HEK293 (cell line): ENCODE results near the gene FOXP4.
A peak's percentile ranks its signal among the peaks of the same experiment; 100 is the strongest.

Experiments used
- CTCF ChIA-PET: fragments of 350-600 bp; formaldehyde crosslinking; extraction: SDS; loops from one replicate; lab custom pipeline; 2021; ENCODE audit warnings: antibody characterized with exemption; lab: Yijun Ruan, JAX
- POLR2A ChIA-PET: fragments of 300-600 bp; formaldehyde crosslinking; extraction: SDS; loops from one replicate; lab custom pipeline; 2020; ENCODE audit warnings: antibody characterized with exemption, inconsistent platforms; lab: Yijun Ruan, JAX
- H3K27ac ChIP-seq: fragments of 200-500 bp; sonication (Bioruptor generic); 2 replicates; pipeline ENCODE4 v1.5.1; 2014; ENCODE audit warnings: low read depth, low read length, control low read depth, inconsistent platforms; ENCODE audit errors: extremely low read depth
- H3K36me3 ChIP-seq, 2 experiments: fragments of 200-500 bp in 1 of 2; sonication (Bioruptor generic) in 1 of 2; 1 replicate in 1 of 2; 2 replicates in 1 of 2; pipeline ENCODE4 v1.5.1; 2014 to 2017; ENCODE audit warnings: inconsistent platforms in 2 of 2, low read length in 2 of 2; ENCODE audit not compliant: control insufficient read depth in 2 of 2, insufficient read depth in 1 of 2
- H3K4me1 ChIP-seq: fragments of 200-500 bp; sonication (Bioruptor generic); 2 replicates; pipeline ENCODE4 v1.5.1; 2014; ENCODE audit warnings: mild to moderate bottlenecking, low read length, inconsistent platforms; ENCODE audit not compliant: control insufficient read depth, insufficient read depth
- H3K4me3 ChIP-seq: 2 replicates; pipeline ENCODE4 v1.5.1; 2011; ENCODE audit warnings: low read depth, mild to moderate bottlenecking, control low read depth, low read length, moderate library complexity
- H3K9me3 ChIP-seq: fragments of 200-500 bp; sonication (Bioruptor generic); 2 replicates; pipeline ENCODE4 v1.5.1; 2014; ENCODE audit warnings: low read depth, low read length, inconsistent platforms; ENCODE audit not compliant: control insufficient read depth, insufficient read depth
- PRDM10 ChIP-seq: fragments of 450-650 bp; formaldehyde crosslinking; IDR thresholded peaks from 2 replicates; pipeline ENCODE4 v1.5.1; 2016; ENCODE audit warnings: missing biosample characterization, missing genetic modification characterization
- RBAK ChIP-seq: fragments of 450-650 bp; formaldehyde crosslinking; IDR thresholded peaks from 2 replicates; pipeline ENCODE4 v1.5.1; 2016; ENCODE audit warnings: missing biosample characterization, missing genetic modification characterization
- SCRT1 ChIP-seq: fragments of 450-650 bp; formaldehyde crosslinking; IDR thresholded peaks from 2 replicates; pipeline ENCODE4 v1.5.1; 2016; ENCODE audit warnings: missing biosample characterization, missing genetic modification characterization, borderline replicate concordance
- ZBTB48 ChIP-seq: fragments of 450-650 bp; formaldehyde crosslinking; IDR thresholded peaks from 2 replicates; pipeline ENCODE4 v1.5.1; 2016; ENCODE audit warnings: missing biosample characterization, missing genetic modification characterization
- ZBTB7A ChIP-seq: fragments of 450-650 bp; formaldehyde crosslinking; IDR thresholded peaks from 2 replicates; pipeline ENCODE4 v1.5.1; 2016; ENCODE audit warnings: low read depth, missing biosample characterization, missing genetic modification characterization
- ZFP69B ChIP-seq: fragments of 450-650 bp; formaldehyde crosslinking; IDR thresholded peaks from 2 replicates; pipeline ENCODE4 v1.5.1; 2016; ENCODE audit warnings: missing biosample characterization, missing genetic modification characterization
- ZNF174 ChIP-seq: fragments of 450-650 bp; formaldehyde crosslinking; IDR thresholded peaks from 2 replicates; pipeline ENCODE4 v1.5.0; 2017; ENCODE audit warnings: missing biosample characterization, mild to moderate bottlenecking, missing genetic modification characterization
- ZNF248 ChIP-seq: fragments of 450-650 bp; formaldehyde crosslinking; IDR thresholded peaks from 2 replicates; pipeline ENCODE4 v1.5.1; 2017; ENCODE audit warnings: missing biosample characterization, missing genetic modification characterization
- ZNF544 ChIP-seq: fragments of 450-650 bp; formaldehyde crosslinking; IDR thresholded peaks from 2 replicates; pipeline ENCODE4 v1.5.0; 2017; ENCODE audit warnings: missing biosample characterization, missing genetic modification characterization
- ZNF707 ChIP-seq: fragments of 450-650 bp; formaldehyde crosslinking; IDR thresholded peaks from 2 replicates; pipeline ENCODE4 v1.5.1; 2016; ENCODE audit warnings: missing biosample characterization, missing genetic modification characterization
- ZNF830 ChIP-seq: fragments of 450-650 bp; IDR thresholded peaks from 2 replicates; pipeline ENCODE4 v1.5.0; 2018; ENCODE audit warnings: missing biosample characterization, missing genetic modification characterization, low read depth, mild to moderate bottlenecking, moderate library complexity
- TF ChIP-seq, protein P1 (sequence below): fragments of 450-650 bp; formaldehyde crosslinking; IDR thresholded peaks from 2 replicates; pipeline ENCODE4 v1.5.1; 2017; ENCODE audit warnings: missing biosample characterization, missing genetic modification characterization
- TF ChIP-seq, protein P2 (sequence below): fragments of 450-650 bp; formaldehyde crosslinking; IDR thresholded peaks from 2 replicates; pipeline ENCODE4 v1.5.1; 2016; ENCODE audit warnings: missing biosample characterization, missing genetic modification characterization
- TF ChIP-seq, protein P3 (sequence below): fragments of 450-650 bp; formaldehyde crosslinking; IDR thresholded peaks from 2 replicates; pipeline ENCODE4 v1.5.1; 2017; ENCODE audit warnings: missing biosample characterization, missing genetic modification characterization

The FOXP4 gene

GRCh38 chr6:41634657-41635056, 88.5 kb downstream of the FOXP4 start:
- no peaks in the 10 kb centered on the region for H3K36me3 ChIP-seq
- H3K4me1 ChIP-seq = no peaks in the 10 kb centered on the region; the same call in 1 of the 2 replicates
- H3K4me3 ChIP-seq = no peak overlapping the region
- POLR2A ChIA-PET = no interaction called here
- H3K9me3 ChIP-seq = no peaks in the 10 kb centered on the region
- CTCF ChIA-PET = interaction anchor here (0.5 to 1.8 kb wide), 7 partner anchors 9 to 264 kb away, joined by 3 to 12 read pairs (median 3); no protein-coding TSS in a partner anchor
- TF ChIP-seq PRDM10 (tag by site-specific recombination) (peak; percentile 92), ZNF544 (tag by site-specific recombination) (no peak), ZNF248 (no peak), RBAK (tag by site-specific recombination) (no peak), ZBTB7A (no peak), ZNF174 (no peak), ZNF707 (tag by site-specific recombination) (0 out of 2 replicates have a peak, but pooled peaks have one; percentile 38), SCRT1 (tag by site-specific recombination) (no peak)
- TF ChIP-seq, protein P1, sequence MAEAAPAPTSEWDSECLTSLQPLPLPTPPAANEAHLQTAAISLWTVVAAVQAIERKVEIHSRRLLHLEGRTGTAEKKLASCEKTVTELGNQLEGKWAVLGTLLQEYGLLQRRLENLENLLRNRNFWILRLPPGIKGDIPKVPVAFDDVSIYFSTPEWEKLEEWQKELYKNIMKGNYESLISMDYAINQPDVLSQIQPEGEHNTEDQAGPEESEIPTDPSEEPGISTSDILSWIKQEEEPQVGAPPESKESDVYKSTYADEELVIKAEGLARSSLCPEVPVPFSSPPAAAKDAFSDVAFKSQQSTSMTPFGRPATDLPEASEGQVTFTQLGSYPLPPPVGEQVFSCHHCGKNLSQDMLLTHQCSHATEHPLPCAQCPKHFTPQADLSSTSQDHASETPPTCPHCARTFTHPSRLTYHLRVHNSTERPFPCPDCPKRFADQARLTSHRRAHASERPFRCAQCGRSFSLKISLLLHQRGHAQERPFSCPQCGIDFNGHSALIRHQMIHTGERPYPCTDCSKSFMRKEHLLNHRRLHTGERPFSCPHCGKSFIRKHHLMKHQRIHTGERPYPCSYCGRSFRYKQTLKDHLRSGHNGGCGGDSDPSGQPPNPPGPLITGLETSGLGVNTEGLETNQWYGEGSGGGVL (tag by site-specific recombination) = peak; percentile 62; the same call in 1 of the 2 replicates
- TF ChIP-seq, protein P2, sequence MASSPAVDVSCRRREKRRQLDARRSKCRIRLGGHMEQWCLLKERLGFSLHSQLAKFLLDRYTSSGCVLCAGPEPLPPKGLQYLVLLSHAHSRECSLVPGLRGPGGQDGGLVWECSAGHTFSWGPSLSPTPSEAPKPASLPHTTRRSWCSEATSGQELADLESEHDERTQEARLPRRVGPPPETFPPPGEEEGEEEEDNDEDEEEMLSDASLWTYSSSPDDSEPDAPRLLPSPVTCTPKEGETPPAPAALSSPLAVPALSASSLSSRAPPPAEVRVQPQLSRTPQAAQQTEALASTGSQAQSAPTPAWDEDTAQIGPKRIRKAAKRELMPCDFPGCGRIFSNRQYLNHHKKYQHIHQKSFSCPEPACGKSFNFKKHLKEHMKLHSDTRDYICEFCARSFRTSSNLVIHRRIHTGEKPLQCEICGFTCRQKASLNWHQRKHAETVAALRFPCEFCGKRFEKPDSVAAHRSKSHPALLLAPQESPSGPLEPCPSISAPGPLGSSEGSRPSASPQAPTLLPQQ (tag by site-specific recombination) = no peak
- TF ChIP-seq, protein P3, sequence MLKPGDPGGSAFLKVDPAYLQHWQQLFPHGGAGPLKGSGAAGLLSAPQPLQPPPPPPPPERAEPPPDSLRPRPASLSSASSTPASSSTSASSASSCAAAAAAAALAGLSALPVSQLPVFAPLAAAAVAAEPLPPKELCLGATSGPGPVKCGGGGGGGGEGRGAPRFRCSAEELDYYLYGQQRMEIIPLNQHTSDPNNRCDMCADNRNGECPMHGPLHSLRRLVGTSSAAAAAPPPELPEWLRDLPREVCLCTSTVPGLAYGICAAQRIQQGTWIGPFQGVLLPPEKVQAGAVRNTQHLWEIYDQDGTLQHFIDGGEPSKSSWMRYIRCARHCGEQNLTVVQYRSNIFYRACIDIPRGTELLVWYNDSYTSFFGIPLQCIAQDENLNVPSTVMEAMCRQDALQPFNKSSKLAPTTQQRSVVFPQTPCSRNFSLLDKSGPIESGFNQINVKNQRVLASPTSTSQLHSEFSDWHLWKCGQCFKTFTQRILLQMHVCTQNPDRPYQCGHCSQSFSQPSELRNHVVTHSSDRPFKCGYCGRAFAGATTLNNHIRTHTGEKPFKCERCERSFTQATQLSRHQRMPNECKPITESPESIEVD (tag by site-specific recombination) = no peak
- H3K27ac ChIP-seq = no peak overlapping the region

DNA sequence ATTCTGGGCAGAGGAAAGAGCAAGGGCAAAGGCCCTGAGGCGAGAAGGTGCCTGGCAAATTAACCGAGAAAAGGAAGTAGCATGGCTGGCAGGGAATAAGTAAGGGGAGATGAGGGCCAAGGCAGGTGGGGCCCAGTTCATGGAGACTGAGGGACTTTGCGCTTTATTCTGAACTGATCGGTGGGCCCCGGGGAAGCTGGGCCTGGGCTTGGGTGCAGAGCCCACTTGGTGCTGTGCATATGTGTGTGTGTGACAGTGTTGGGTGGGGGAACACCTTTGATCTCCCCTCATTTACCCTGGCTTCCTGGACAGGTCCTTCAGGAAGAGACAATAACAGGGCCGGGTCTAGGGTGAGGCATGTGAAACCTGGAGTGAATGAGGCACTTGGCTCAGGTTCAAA, 89.2 kb downstream of the FOXP4 start:
- H3K36me3 ChIP-seq = no peaks in the 10 kb centered on the region
- POLR2A ChIA-PET = no interaction called here
- TF ChIP-seq ZBTB48 (tag by site-specific recombination) (0 out of 2 replicates have a peak, but pooled peaks have one; percentile 49), ZNF830 (tag by site-specific recombination) (no peak), ZFP69B (tag by site-specific recombination) (peak; percentile 78)
- TF ChIP-seq, protein P2 (tag by site-specific recombination) = peak; percentile 79
- CTCF ChIA-PET = interaction anchor here (1.1 to 1.8 kb wide), 5 partner anchors 10 to 268 kb away, joined by 3 to 12 read pairs (median 4); no protein-coding TSS in a partner anchor
- no peaks in the 10 kb centered on the region for H3K9me3 ChIP-seq
- no peak overlapping the region for H3K4me3 ChIP-seq
- H3K4me1 ChIP-seq = no peaks in the 10 kb centered on the region; the same call in 1 of the 2 replicates
- no peak overlapping the region for H3K27ac ChIP-seq
